Thyroid gland (tissue), 4 donors: Measurements from ENCODE around the gene C20orf141. TPM values are rescaled to one million over a fixed set of nuclear protein-coding genes. Genes with fewer than 3 reads are reported as not detected.

ENCODE experiments used
- DNase-seq, 2 donors: peaks; one replicate each; pipeline ENCODE4 v3.0.0-alpha.2; 2019
- H3K27ac ChIP-seq, 3 donors: fragments of 200-600 bp; sonication (generic); 1 replicate in 2 of 3; 2 replicates in 1 of 3; pipeline ENCODE4 v1.5.1; 2016 to 2019; ENCODE audit warnings: mild to moderate bottlenecking in 1 of 3, moderate library complexity in 1 of 3
- H3K27me3 ChIP-seq: fragments of 200-600 bp; sonication (generic); one replicate; pipeline ENCODE4 v1.5.1; 2019
- H3K36me3 ChIP-seq, 2 donors: fragments of 200-600 bp; sonication (generic); one replicate each; pipeline ENCODE4 v1.5.1; 2016 to 2019
- H3K4me1 ChIP-seq, 2 donors: fragments of 200-600 bp; sonication (generic); one replicate each; pipeline ENCODE4 v1.5.1; 2017 to 2019
- H3K4me3 ChIP-seq, 3 donors: fragments of 200-600 bp; sonication (generic); replicated peaks in 1 of 3; 1 replicate in 2 of 3; 2 replicates in 1 of 3; pipeline ENCODE4 v1.5.1; 2016; ENCODE audit warnings: mild to moderate bottlenecking in 1 of 3
- H3K9me3 ChIP-seq: fragments of 200-600 bp; sonication (generic); one replicate; pipeline ENCODE4 v1.5.1; 2017
- CTCF ChIP-seq, 6 experiments: fragments of 200-600 bp in 3 of 6; fragments of 450-650 bp in 3 of 6; sonication (generic) in 3 of 6; IDR thresholded peaks; one replicate each; pipeline ENCODE4 v1.5.1; 2016 to 2019; ENCODE audit warnings: antibody characterized with exemption in 6 of 6, mild to moderate bottlenecking in 2 of 6, inconsistent platforms in 1 of 6, moderate library complexity in 1 of 6
- POLR2A ChIP-seq, 2 donors: fragments of 450-650 bp; IDR thresholded peaks; one replicate each; pipeline ENCODE4 v1.6.1; 2017; ENCODE audit warnings: antibody characterized with exemption in 2 of 2, mild to moderate bottlenecking in 2 of 2, moderate library complexity in 1 of 2
- WGBS, 2 donors: methylation state at CpG; one replicate each; pipeline ENCODE4 v1.1.5; 2017; 5-methylcytosine and 5-hydroxymethylcytosine counted together
- intact Hi-C: fragments of 100-400 bp; cut with DNase I; formaldehyde crosslinking; loops from one replicate; pipeline ENCODE4 v1.15.1; 2023
- total RNA-seq, 4 donors: library from RNA; depleted of rRNA; stranded (reverse); fragments of >200 nt; gene quantifications; one replicate each; pipeline ENCODE4 v1.2.3, GENCODE V29; 2016

The C20orf141 gene
- total RNA-seq, 4 donors from 2014 or later: not detected

- intact Hi-C loops: no loop called here
- Histone ChIP-seq H3K9me3 (no peaks in the 10 kb centered on the region), H3K36me3 (no peaks in the 10 kb centered on the region), H3K27me3 (no peaks in the 10 kb centered on the region), H3K4me3 (no peak overlapping the region), H3K4me1 (peaks cover 11 to 12% of the 10 kb centered on the region in 2 donors), H3K27ac (no peak overlapping the region)
- no peak for DNase-seq
- TF ChIP-seq CTCF (IDR thresholded peaks at IDR 0.05) (no peak), POLR2A (IDR thresholded peaks at IDR 0.05) (no peak)
- 88 to 90% methylated on average over 12 to 16 of the region's 16 CpGs for WGBS, 2 donors
These were observed 17.4 kb upstream of the C20orf141 start for GRCh38 chr20:2797136-2797983.

- Histone ChIP-seq H3K27ac (no peak overlapping the region), H3K4me3 (no peak overlapping the region), H3K27me3 (no peaks in the 10 kb centered on the region), H3K9me3 (no peaks in the 10 kb centered on the region), H3K36me3 (no peaks in the 10 kb centered on the region), H3K4me1 (peaks cover 11 to 12% of the 10 kb centered on the region in 2 donors)
- intact Hi-C loops: no loop called here
- no peak for DNase-seq
- TF ChIP-seq POLR2A (IDR thresholded peaks at IDR 0.05): no peak
- no peak for TF ChIP-seq CTCF (IDR thresholded peaks at IDR 0.05)
- 90 to 91% methylated on average over 14 to 19 of the region's 19 CpGs for WGBS, 2 donors
These were observed 16.5 kb upstream of the C20orf141 start for GRCh38 chr20:2798095-2798805.

- Histone ChIP-seq H3K27ac (no peak overlapping the region), H3K4me3 (no peak overlapping the region), H3K4me1 (peaks cover 11 to 12% of the 10 kb centered on the region in 2 donors), H3K36me3 (no peaks in the 10 kb centered on the region), H3K9me3 (no peaks in the 10 kb centered on the region), H3K27me3 (no peaks in the 10 kb centered on the region)
- intact Hi-C loops: no loop called here
- DNase-seq: no peak
- 77 to 83% methylated on average over 6 of the region's 6 CpGs for WGBS, 2 donors
- TF ChIP-seq CTCF (IDR thresholded peaks at IDR 0.05): no peak
- TF ChIP-seq POLR2A (IDR thresholded peaks at IDR 0.05): no peak
These were observed 16.0 kb upstream of the C20orf141 start for GRCh38 chr20:2798814-2799213.

GRCh38 chr20:2799271-2799670 lies 15.5 kb upstream of the C20orf141 start:
- Histone ChIP-seq H3K27me3 (no peaks in the 10 kb centered on the region), H3K4me1 (peaks cover 11 to 12% of the 10 kb centered on the region in 2 donors), H3K9me3 (no peaks in the 10 kb centered on the region), H3K4me3 (no peak overlapping the region), H3K36me3 (no peaks in the 10 kb centered on the region), H3K27ac (no peak overlapping the region)
- 63 to 79% methylated on average over 9 of the region's 9 CpGs for WGBS, 2 donors
- TF ChIP-seq CTCF (IDR thresholded peaks at IDR 0.05): no peak
- intact Hi-C loops: no loop called here
- DNase-seq: no peak
